Measurements from ENCODE around the gene TBKBP1. TPM values are rescaled to one million over a fixed set of nuclear protein-coding genes. Genes with fewer than 3 reads are reported as not detected.

The TBKBP1 gene
- total RNA-seq, 1 donor from 2014 or later = 52.7 TPM

DNA sequence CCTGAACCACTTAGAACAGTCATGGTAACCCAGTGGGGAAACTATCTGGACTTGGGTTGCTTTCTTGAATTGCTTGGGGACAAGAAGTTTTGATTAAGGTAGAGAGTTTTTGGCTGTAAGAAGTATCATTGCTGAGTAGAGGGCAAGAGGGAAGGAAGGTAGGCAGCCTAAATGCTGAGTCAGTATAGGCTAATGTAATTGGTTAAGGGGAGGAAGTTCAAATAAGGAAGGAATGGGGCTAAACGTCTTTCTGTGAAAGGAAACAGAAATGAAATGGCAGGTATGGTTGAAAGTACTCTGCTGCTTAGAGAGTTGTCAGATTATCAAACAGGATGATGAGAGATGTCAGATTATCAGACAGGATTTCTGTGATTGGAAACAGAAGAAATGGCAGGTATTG lies 23.9 kb upstream of the TBKBP1 start:
- Mint-ChIP-seq H3K4me3 (no peak overlapping the region), H3K36me3 (peaks cover 48% of the 10 kb centered on the region), H3K27ac (no peak overlapping the region), H3K9me3 (no peaks in the 10 kb centered on the region), H3K4me1 (no peaks in the 10 kb centered on the region), H3K27me3 (ENCODE audit: low read depth) (no peaks in the 10 kb centered on the region)
- no peak for DNase-seq (ENCODE audit: low spot score in 2 of 2, unreplicated experiment in 2 of 2)
- TF ChIP-seq, protein P1, sequence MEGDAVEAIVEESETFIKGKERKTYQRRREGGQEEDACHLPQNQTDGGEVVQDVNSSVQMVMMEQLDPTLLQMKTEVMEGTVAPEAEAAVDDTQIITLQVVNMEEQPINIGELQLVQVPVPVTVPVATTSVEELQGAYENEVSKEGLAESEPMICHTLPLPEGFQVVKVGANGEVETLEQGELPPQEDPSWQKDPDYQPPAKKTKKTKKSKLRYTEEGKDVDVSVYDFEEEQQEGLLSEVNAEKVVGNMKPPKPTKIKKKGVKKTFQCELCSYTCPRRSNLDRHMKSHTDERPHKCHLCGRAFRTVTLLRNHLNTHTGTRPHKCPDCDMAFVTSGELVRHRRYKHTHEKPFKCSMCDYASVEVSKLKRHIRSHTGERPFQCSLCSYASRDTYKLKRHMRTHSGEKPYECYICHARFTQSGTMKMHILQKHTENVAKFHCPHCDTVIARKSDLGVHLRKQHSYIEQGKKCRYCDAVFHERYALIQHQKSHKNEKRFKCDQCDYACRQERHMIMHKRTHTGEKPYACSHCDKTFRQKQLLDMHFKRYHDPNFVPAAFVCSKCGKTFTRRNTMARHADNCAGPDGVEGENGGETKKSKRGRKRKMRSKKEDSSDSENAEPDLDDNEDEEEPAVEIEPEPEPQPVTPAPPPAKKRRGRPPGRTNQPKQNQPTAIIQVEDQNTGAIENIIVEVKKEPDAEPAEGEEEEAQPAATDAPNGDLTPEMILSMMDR (IDR thresholded peaks at IDR 0.05; ENCODE audit: unreplicated experiment) = no peak

GRCh38 chr17:47674499-47674898 lies 19.5 kb upstream of the TBKBP1 start:
- H3K27me3 Mint-ChIP-seq (ENCODE audit: low read depth) = no peaks in the 10 kb centered on the region
- no peak for DNase-seq (ENCODE audit: low spot score in 2 of 2, unreplicated experiment in 2 of 2)
- H3K36me3 Mint-ChIP-seq = peaks cover 58% of the 10 kb centered on the region
- TF ChIP-seq, protein P1 (IDR thresholded peaks at IDR 0.05; ENCODE audit: unreplicated experiment) = no peak
- no peak overlapping the region for H3K27ac Mint-ChIP-seq
- H3K9me3 Mint-ChIP-seq = no peaks in the 10 kb centered on the region
- no peak overlapping the region for H3K4me3 Mint-ChIP-seq
- no peaks in the 10 kb centered on the region for H3K4me1 Mint-ChIP-seq

- no peaks in the 10 kb centered on the region for H3K9me3 Mint-ChIP-seq
- no peaks in the 10 kb centered on the region for H3K4me1 Mint-ChIP-seq
- TF ChIP-seq, protein P1 (IDR thresholded peaks at IDR 0.05; ENCODE audit: unreplicated experiment) = no peak
- H3K36me3 Mint-ChIP-seq = peaks cover 59% of the 10 kb centered on the region
- H3K4me3 Mint-ChIP-seq = no peak overlapping the region
- no peaks in the 10 kb centered on the region for H3K27me3 Mint-ChIP-seq (ENCODE audit: low read depth)
- no peak for DNase-seq (ENCODE audit: low spot score in 2 of 2, unreplicated experiment in 2 of 2)
- H3K27ac Mint-ChIP-seq = no peak overlapping the region
Observed at GRCh38 chr17:47675380-47676198, 18.4 kb upstream of the TBKBP1 start.

DNA sequence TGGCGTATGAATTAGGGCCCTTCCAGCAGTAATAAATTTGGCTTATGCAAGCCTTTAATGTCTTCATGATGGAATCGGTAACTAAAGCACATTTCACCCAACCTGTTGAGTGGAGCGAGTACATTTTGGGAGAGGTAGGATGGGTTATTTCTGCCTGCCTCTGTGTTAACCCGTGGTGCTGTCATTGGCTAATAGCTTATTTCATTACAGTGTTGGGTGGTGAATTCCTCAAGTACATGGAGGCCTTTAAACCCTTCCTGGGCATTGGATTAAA lies 17.8 kb upstream of the TBKBP1 start:
- Mint-ChIP-seq H3K27me3 (ENCODE audit: low read depth) (no peaks in the 10 kb centered on the region), H3K27ac (no peak overlapping the region), H3K4me3 (no peak overlapping the region), H3K9me3 (no peaks in the 10 kb centered on the region), H3K4me1 (no peaks in the 10 kb centered on the region), H3K36me3 (peaks cover 61% of the 10 kb centered on the region)
- TF ChIP-seq, protein P1 (IDR thresholded peaks at IDR 0.05; ENCODE audit: unreplicated experiment) = no peak
- no peak for DNase-seq (ENCODE audit: low spot score in 2 of 2, unreplicated experiment in 2 of 2)

GRCh38 chr17:47676510-47677165 lies 17.3 kb upstream of the TBKBP1 start:
- TF ChIP-seq, protein P1 (IDR thresholded peaks at IDR 0.05; ENCODE audit: unreplicated experiment) = no peak
- Mint-ChIP-seq H3K4me1 (no peaks in the 10 kb centered on the region), H3K4me3 (no peak overlapping the region), H3K9me3 (no peaks in the 10 kb centered on the region), H3K27me3 (ENCODE audit: low read depth) (no peaks in the 10 kb centered on the region), H3K27ac (no peak overlapping the region), H3K36me3 (peaks cover 59% of the 10 kb centered on the region)
- DNase-seq (ENCODE audit: low spot score in 2 of 2, unreplicated experiment in 2 of 2) = no peak
